Colonic mucosa (tissue), 4 donors: ENCODE results near the gene TSPAN8. TPM values are rescaled to one million over a fixed set of nuclear protein-coding genes. Genes with fewer than 3 reads are reported as not detected.
A peak's percentile ranks its signal among the peaks of the same experiment; 100 is the strongest.
"Not testable (repeated sequence)": the region's sequence is repeated elsewhere in the genome, so short reads cannot be mapped to it uniquely, and the experiment has no call there.

Experiments
- DNase-seq: peaks from one replicate; pipeline ENCODE4 v3.0.0-alpha.2; 2020
- H3K27ac ChIP-seq: fragments of 200-600 bp; one replicate; pipeline ENCODE4 v1.8.0; 2021
- H3K27me3 ChIP-seq: fragments of 200-600 bp; one replicate; pipeline ENCODE4 v1.8.0; 2021
- H3K36me3 ChIP-seq: fragments of 200-600 bp; one replicate; pipeline ENCODE4 v1.8.0; 2021
- H3K4me1 ChIP-seq: fragments of 200-600 bp; one replicate; pipeline ENCODE4 v1.8.0; 2021; ENCODE audit warnings: mild to moderate bottlenecking
- H3K4me3 ChIP-seq: fragments of 200-600 bp; one replicate; pipeline ENCODE4 v1.8.0; 2021
- H3K9ac ChIP-seq, 2 donors: one replicate each; pipeline ENCODE4 v1.7.0; 2013; ENCODE audit warnings: control low read depth in 2 of 2, low read depth in 2 of 2, low read length in 2 of 2
- H3K9me3 ChIP-seq: fragments of 200-600 bp; one replicate; pipeline ENCODE4 v1.8.0; 2021
- CTCF ChIP-seq: fragments of 200-600 bp; IDR thresholded peaks from one replicate; pipeline ENCODE4 v1.8.0; 2022; ENCODE audit warnings: antibody characterized with exemption, mild to moderate bottlenecking
- intact Hi-C: fragments of 100-400 bp; cut with DNase I; formaldehyde crosslinking; loops from one replicate; pipeline ENCODE4 v1.14.1; 2022
- total RNA-seq, 2 donors: library from RNA; stranded (reverse); fragmentation: NEBNext Ultra II Directional in 1 of 2; extraction: Animal tissue kit (Norgen Biotek cat#: 25700) in 1 of 2; gene quantifications; one replicate each; pipeline ENCODE4 v1.2.1, GENCODE V29; 2021
- donor health status: healthy.
- donor health status: DM: no; HTN: no; CAD: no.
- donor health status: DM: no; HTN: no; CAD: no.

Gene TSPAN8
- total RNA-seq, 2 donors from 2014 or later: 1,318 to 1,657 TPM

DNA sequence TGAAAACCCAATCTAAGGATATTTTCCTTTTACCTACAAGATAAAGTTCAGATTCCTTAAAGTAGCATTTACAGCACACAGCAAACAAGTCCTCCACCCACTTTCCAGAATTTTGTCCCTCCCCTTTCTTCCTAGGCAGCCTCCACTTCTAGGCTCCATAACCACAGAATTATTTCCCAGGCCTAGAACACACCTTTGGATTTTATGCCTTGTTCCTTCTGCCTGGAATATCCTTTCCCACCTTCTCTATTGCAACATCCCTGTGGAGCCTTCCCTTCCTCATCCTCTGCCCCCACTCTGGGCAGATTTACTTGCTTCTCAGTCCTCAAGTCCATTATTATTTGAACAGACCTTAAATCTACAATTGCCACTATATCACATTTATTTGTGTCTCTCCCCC, 2.1 kb upstream of the TSPAN8 start:
- Histone ChIP-seq H3K4me3 (no peak overlapping the region), H3K27me3 (no peaks in the 10 kb centered on the region), H3K9ac (peak overlapping the region in 1 of 2 donors; percentile 57), H3K36me3 (no peaks in the 10 kb centered on the region), H3K4me1 (no peaks in the 10 kb centered on the region), H3K27ac (peak overlapping the region; percentile 82), H3K9me3 (no peaks in the 10 kb centered on the region)
- peak; percentile 42 for DNase-seq
- intact Hi-C loops: no loop called here
- no peak for TF ChIP-seq CTCF

- no peaks in the 10 kb centered on the region for H3K27me3 ChIP-seq
- H3K9me3 ChIP-seq: no peaks in the 10 kb centered on the region
- peak overlapping the region; percentile 82 for H3K27ac ChIP-seq
- no peak for DNase-seq
- no peaks in the 10 kb centered on the region for H3K4me1 ChIP-seq
- no peak for TF ChIP-seq CTCF
- H3K36me3 ChIP-seq: no peaks in the 10 kb centered on the region
- H3K4me3 ChIP-seq: no peak overlapping the region
- peak overlapping the region in 1 of 2 donors; percentile 14 for H3K9ac ChIP-seq
- intact Hi-C loops: no loop called here
These were observed 1.5 kb upstream of the TSPAN8 start for GRCh38 chr12:71159264-71159663.

DNA sequence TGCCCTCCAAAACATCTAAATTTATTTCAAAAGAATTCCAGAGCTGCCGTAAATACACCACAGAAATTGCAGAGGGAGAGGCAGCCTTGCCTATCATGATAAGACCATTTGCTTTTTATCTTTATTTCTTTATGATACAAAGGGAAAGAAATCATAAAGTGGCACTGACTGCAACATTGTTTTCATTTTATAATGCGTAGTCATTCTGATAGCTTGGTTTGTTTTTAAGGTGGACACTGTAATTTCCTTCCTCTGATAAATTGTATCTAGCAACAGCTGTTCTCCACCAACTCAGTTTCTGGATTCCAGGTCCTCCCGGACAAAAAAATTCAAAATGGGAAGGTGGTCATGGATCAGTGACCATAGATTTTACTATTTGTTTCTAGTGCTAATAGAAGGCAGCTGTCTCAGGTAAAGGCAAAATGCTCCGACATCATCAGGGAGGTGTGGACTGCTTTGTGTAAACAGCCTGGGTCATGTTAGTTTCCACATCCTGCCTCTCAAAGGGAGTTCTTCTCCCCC, 623 bp upstream of the TSPAN8 start:
- H3K4me3 ChIP-seq: no peak overlapping the region
- peak overlapping the region; percentile 82 for H3K27ac ChIP-seq
- H3K36me3 ChIP-seq: no peaks in the 10 kb centered on the region

DNA sequence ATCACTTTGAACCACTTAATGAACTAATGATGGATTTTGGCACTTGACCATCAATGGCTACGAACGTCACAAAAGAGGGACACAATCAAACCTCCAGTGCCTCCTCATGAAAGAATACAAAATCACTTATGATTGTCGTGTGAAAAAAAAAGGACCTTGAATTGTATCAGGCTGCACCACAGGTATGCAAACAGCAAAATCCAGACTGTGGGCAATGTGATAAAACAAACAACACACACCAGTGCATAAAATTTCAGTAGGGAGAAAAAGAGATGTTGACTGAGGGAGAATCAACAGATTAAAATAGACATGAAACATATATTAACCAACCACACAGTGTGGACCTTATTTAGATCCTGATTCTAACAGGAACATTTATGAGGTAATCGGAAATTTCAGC, 2.6 kb downstream of the TSPAN8 start:
- no peak for DNase-seq
- no peaks in the 10 kb centered on the region for H3K27me3 ChIP-seq
- H3K27ac ChIP-seq: peak overlapping the region; percentile 82
- peak overlapping the region in 1 of 2 donors; percentile 63 for H3K9ac ChIP-seq
- peak overlapping the region; percentile 41 for H3K4me3 ChIP-seq
- no peaks in the 10 kb centered on the region for H3K9me3 ChIP-seq
- TF ChIP-seq CTCF: no peak
- intact Hi-C loops: no loop called here
- H3K4me1 ChIP-seq: no peaks in the 10 kb centered on the region
- H3K36me3 ChIP-seq: no peaks in the 10 kb centered on the region

More for the DNA sequence above, 623 bp upstream of the TSPAN8 start:
- no peaks in the 10 kb centered on the region for H3K9me3 ChIP-seq
- peak; percentile 45 for DNase-seq
- H3K9ac ChIP-seq: peak overlapping the region in 1 of 2 donors; percentile 85
- no peaks in the 10 kb centered on the region for H3K27me3 ChIP-seq
- intact Hi-C loops: no loop called here
- no peaks in the 10 kb centered on the region for H3K4me1 ChIP-seq
- no peak for TF ChIP-seq CTCF

- TF ChIP-seq CTCF: no peak
- H3K27ac ChIP-seq: peak overlapping the region; percentile 15
- peak overlapping the region; percentile 41 for H3K4me3 ChIP-seq
- no peak for DNase-seq
- no peaks in the 10 kb centered on the region for H3K36me3 ChIP-seq
- no peaks in the 10 kb centered on the region for H3K27me3 ChIP-seq
- intact Hi-C loops: no loop called here
- no peaks in the 10 kb centered on the region for H3K4me1 ChIP-seq
- H3K9me3 ChIP-seq: no peaks in the 10 kb centered on the region
- H3K9ac ChIP-seq: peak overlapping the region in 1 of 2 donors; percentile 57
These were observed 4.9 kb downstream of the TSPAN8 start for GRCh38 chr12:71152851-71153250.

- H3K27ac ChIP-seq, H3K4me3 ChIP-seq, H3K4me1 ChIP-seq, H3K9me3 ChIP-seq, H3K36me3 ChIP-seq, DNase-seq, H3K9ac ChIP-seq, intact Hi-C loops, H3K27me3 ChIP-seq: not testable (repeated sequence)
These were observed 7.8 kb downstream of the TSPAN8 start for GRCh38 chr12:71150041-71150440.
